ENCODE results near the gene EXOC3L2. TPM values are rescaled to one million over a fixed set of nuclear protein-coding genes. Genes with fewer than 3 reads are reported as not detected.

Gene EXOC3L2
- total and polyA plus RNA-seq, 2 of the 8 experiments (the other 6 are each of a cell fraction or from before 2014, with no cell fraction given) = 1.4 to 1.6 TPM

DNA sequence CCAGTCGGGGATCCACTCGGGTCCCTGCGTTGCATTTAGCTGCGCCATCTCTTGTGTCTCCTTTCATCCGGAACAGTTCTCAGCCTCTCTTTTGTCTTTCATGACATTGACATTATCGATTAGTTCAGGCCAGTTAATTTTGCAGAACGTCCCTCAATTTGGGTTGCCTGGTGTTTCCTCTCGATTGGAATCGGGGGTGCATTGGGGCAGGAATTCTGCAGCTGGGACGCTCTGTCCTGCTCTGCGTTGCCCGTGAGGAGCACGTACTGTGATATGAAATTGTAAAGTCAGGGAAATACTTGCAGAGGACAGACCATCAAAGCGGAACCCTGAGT, 28.3 kb upstream of the EXOC3L2 start:
- H3K27ac ChIP-seq (ENCODE audit: low read depth, low read length) = no peak overlapping the region
- TF ChIP-seq CHD2 (IDR thresholded peaks at IDR 0.05; ENCODE audit: low read length) (no peak), FOSL1 (IDR thresholded peaks at IDR 0.05; ENCODE audit: insufficient read depth, low read depth, low read length) (no peak), SP4 (IDR thresholded peaks at IDR 0.05; ENCODE audit: low read length) (no peak), HDAC6 (IDR thresholded peaks at IDR 0.05; ENCODE audit: low read depth, low read length) (no peak), CTBP2 (IDR thresholded peaks at IDR 0.05; ENCODE audit: borderline replicate concordance, insufficient read depth, insufficient read length, low read length) (no peak), EZH2 (IDR thresholded peaks at IDR 0.05; ENCODE audit: low read depth, low read length, severe bottlenecking) (no peak), NRF1 (IDR thresholded peaks at IDR 0.05; ENCODE audit: low read depth, low read length) (no peak), EGR1 (IDR thresholded peaks at IDR 0.05; ENCODE audit: borderline replicate concordance, low read depth, low read length) (no peak), CBX5 (IDR thresholded peaks at IDR 0.05; ENCODE audit: low read depth, low read length) (no peak), BCL11A (IDR thresholded peaks at IDR 0.05; ENCODE audit: low read depth in 2 of 2, low read length in 2 of 2) (no peak)
- TF ChIP-seq, protein P1, sequence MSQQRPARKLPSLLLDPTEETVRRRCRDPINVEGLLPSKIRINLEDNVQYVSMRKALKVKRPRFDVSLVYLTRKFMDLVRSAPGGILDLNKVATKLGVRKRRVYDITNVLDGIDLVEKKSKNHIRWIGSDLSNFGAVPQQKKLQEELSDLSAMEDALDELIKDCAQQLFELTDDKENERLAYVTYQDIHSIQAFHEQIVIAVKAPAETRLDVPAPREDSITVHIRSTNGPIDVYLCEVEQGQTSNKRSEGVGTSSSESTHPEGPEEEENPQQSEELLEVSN (IDR thresholded peaks at IDR 0.05) = no peak
- no peak overlapping the region for H3K9ac ChIP-seq (replicated peaks in 1 of 4; ENCODE audit: extremely low read depth in 1 of 4, low read depth in 3 of 4, low read length in 3 of 4)

More for the DNA sequence above, 28.3 kb upstream of the EXOC3L2 start:
- H2BK12ac ChIP-seq (ENCODE audit: low read depth, low read length) = no peak overlapping the region
- CTCF ChIA-PET (ENCODE audit: partially characterized antibody) = interaction anchor here (0.8 kb wide), 1 partner anchor 17 kb away, joined by 3 read pairs; no protein-coding TSS in a partner anchor
- H3K4me1 ChIP-seq (replicated peaks in 1 of 4; ENCODE audit: control insufficient read depth in 3 of 4, insufficient read depth in 4 of 4, low read length in 3 of 4) = no peaks in the 10 kb centered on the region
- no peaks in the 10 kb centered on the region for H3K79me1 ChIP-seq (ENCODE audit: low read depth, low read length)
- no peak overlapping the region for H4K5ac ChIP-seq (ENCODE audit: insufficient read length, low read depth, low read length)
- H2BK15ac ChIP-seq (ENCODE audit: low read length) = no peak overlapping the region
- no peaks in the 10 kb centered on the region for H3K79me2 ChIP-seq (ENCODE audit: control insufficient read depth in 1 of 2, insufficient read depth in 2 of 2, low read length in 2 of 2)
- no peak overlapping the region for H2AK5ac ChIP-seq (ENCODE audit: low read depth, low read length)
- no peak overlapping the region for H3K18ac ChIP-seq (ENCODE audit: extremely low read depth, low read length)
- no peak overlapping the region for H2BK5ac ChIP-seq (ENCODE audit: low read depth, low read length)
- no peak overlapping the region for H4K91ac ChIP-seq (replicated peaks; ENCODE audit: insufficient read length, low read length)
- H3K14ac ChIP-seq (ENCODE audit: insufficient read length) = no peak overlapping the region
- no peak overlapping the region for H3K4me2 ChIP-seq (ENCODE audit: insufficient read depth in 1 of 2, low read depth in 2 of 2, low read length in 2 of 2)
- POLR2A ChIA-PET (ENCODE audit: partially characterized antibody) = no interaction called here
- peaks cover 6 to 10% (median 7%) of the 10 kb centered on the region in 4 experiments; a peak in 4 of 8 replicates for H3K36me3 ChIP-seq (ENCODE audit: control insufficient read depth in 2 of 4, insufficient read depth in 4 of 4, low read length in 3 of 4)
- H4K8ac ChIP-seq (ENCODE audit: extremely low read depth, insufficient read depth, low read length) = no peak overlapping the region
- H3K23ac ChIP-seq (ENCODE audit: insufficient read length) = no peak overlapping the region
- no peak overlapping the region for H2BK20ac ChIP-seq (ENCODE audit: low read length)
- FAIRE-seq (no peak), DNase-seq (ENCODE audit: low read depth in 1 of 2, low spot score in 2 of 2) (no peak)
- 91% methylated on average over 14 of the region's 14 CpGs; no CpG with 5 or more reads in 1 of the 2 experiments for WGBS, 2 experiments (ENCODE audit: extremely low coverage in 1 of 2, insufficient coverage in 1 of 2, insufficient read length in 1 of 2, insufficient replicate concordance in 2 of 2, low coverage in 1 of 2, low lambda C conversion rate in 2 of 2, missing lambda C conversion rate in 1 of 2)
- H3K56ac ChIP-seq (replicated peaks; ENCODE audit: insufficient read length, low read depth, low read length) = no peak overlapping the region
- H3K4ac ChIP-seq (replicated peaks; ENCODE audit: insufficient read length, low read depth, low read length) = no peak overlapping the region
- H3K27me3 ChIP-seq (replicated peaks in 1 of 4; ENCODE audit: control insufficient read depth in 3 of 4, extremely low read depth in 1 of 4, insufficient read depth in 3 of 4, low read length in 3 of 4) = no peaks in the 10 kb centered on the region
- H4K20me1 ChIP-seq (replicated peaks in 1 of 2; ENCODE audit: control insufficient read depth in 1 of 2, insufficient read depth in 2 of 2, low read length in 2 of 2) = peaks cover 0 to 2% of the 10 kb centered on the region in 2 experiments
- H2AFZ ChIP-seq (ENCODE audit: low read length) = no peak overlapping the region
- no peaks in the 10 kb centered on the region for H3K23me2 ChIP-seq (ENCODE audit: low read depth, low read length)
- no peak overlapping the region for H3K4me3 ChIP-seq (ENCODE audit: extremely low read depth in 1 of 4, insufficient read depth in 2 of 4, low read depth in 3 of 4, low read length in 4 of 4)
- no peak overlapping the region for H2BK120ac ChIP-seq (replicated peaks; ENCODE audit: low read depth, low read length)
- H3K9me3 ChIP-seq (ENCODE audit: insufficient read depth in 2 of 2, low read depth in 1 of 2, low read length in 1 of 2) = no peaks in the 10 kb centered on the region

Measured in H1 (cell line).